A549 (cell line): ENCODE data around the gene ATP10A. TPM values are rescaled to one million over a fixed set of nuclear protein-coding genes. Genes with fewer than 3 reads are reported as not detected.

Source experiments
- ATAC-seq, 2 experiments: fragments of 200-7000 bp in 1 of 2; fragments of >200 bp in 1 of 2; cut with Nextera tagmentation in 1 of 2; cut with Tn5 transposase in 1 of 2; 3 replicates each; pipeline versions ENCODE4 v1.8.0 to v1.9.1; 2018 to 2020; ENCODE audit warnings: mild to moderate bottlenecking in 1 of 2, moderate library complexity in 1 of 2
- CTCF ChIA-PET: fragments of 300-600 bp; sonication (Branson Sonifier 250); formaldehyde crosslinking; extraction: SDS; loops from one replicate; lab custom pipeline; 2021; ENCODE audit warnings: antibody characterized with exemption, inconsistent platforms; lab: Yijun Ruan, JAX
- POLR2A ChIA-PET: fragments of 350-600 bp; formaldehyde crosslinking; extraction: SDS; loops from one replicate; lab custom pipeline; 2021; ENCODE audit warnings: antibody characterized with exemption, inconsistent platforms; lab: Yijun Ruan, JAX
- DNase-seq, 2 experiments: peaks; one replicate each; pipeline versions ENCODE4 v3.0.0 to v3.0.0-alpha.2; 2011 to 2016; ENCODE audit warnings: low read depth in 1 of 2, low spot score in 1 of 2
- FAIRE-seq: peaks from 2 replicates; lab custom pipeline; 2011; peaks lifted over from hg19 to GRCh38; lab: Jason Lieb, UNC
- H3K27ac ChIP-seq, 2 experiments: fragments of >200 bp; sonication (Bioruptor Twin); formaldehyde crosslinking; 3 replicates each; pipeline ENCODE4 v1.5.1; 2016 to 2017
- H3K4me1 ChIP-seq: fragments of >200 bp; sonication (Bioruptor Twin); formaldehyde crosslinking; 3 replicates; pipeline ENCODE4 v1.6.1; 2016
- H3K4me2 ChIP-seq: fragments of >200 bp; sonication (Bioruptor Twin); formaldehyde crosslinking; 3 replicates; pipeline ENCODE4 v1.6.1; 2016
- H3K4me3 ChIP-seq: fragments of >200 bp; sonication (Bioruptor Twin); formaldehyde crosslinking; 3 replicates; pipeline ENCODE4 v1.5.1; 2016
- H3K9me3 ChIP-seq: fragments of >200 bp; sonication (Bioruptor Twin); formaldehyde crosslinking; 3 replicates; pipeline ENCODE4 v1.6.1; 2016
- ATOH8 ChIP-seq: fragments of 250-450 bp; sonication (Bioruptor Pico); IDR thresholded peaks from 2 replicates; pipeline ENCODE4 v1.5.0; 2020; ENCODE audit warnings: low read depth, mild to moderate bottlenecking, moderate library complexity
- CEBPB ChIP-seq, 2 experiments: fragments of >200 bp in 1 of 2; sonication (Bioruptor Twin) in 1 of 2; formaldehyde crosslinking in 1 of 2; IDR thresholded peaks; 2 replicates each; pipeline ENCODE4 v1.6.1; 2012 to 2016
- CTCF ChIP-seq: fragments of >200 bp; sonication (Bioruptor Twin); formaldehyde crosslinking; IDR thresholded peaks from 3 replicates; pipeline ENCODE4 v1.5.1; 2016
- E2F6 ChIP-seq: IDR thresholded peaks from 2 replicates; pipeline ENCODE4 v1.6.1; 2012; ENCODE audit warnings: low read depth, borderline replicate concordance
- ELK1 ChIP-seq: fragments of 150-350 bp; IDR thresholded peaks from 2 replicates; pipeline ENCODE4 v1.6.1; 2014; ENCODE audit warnings: low read depth, mild to moderate bottlenecking, low read length
- FOSL2 ChIP-seq, 2 experiments: fragments of 450-650 bp in 1 of 2; fragments of >200 bp in 1 of 2; sonication (Bioruptor Twin) in 1 of 2; formaldehyde crosslinking; IDR thresholded peaks; 2 replicates each; pipeline versions ENCODE4 v1.5.0 to v1.6.1; 2016 to 2020; ENCODE audit warnings: mild to moderate bottlenecking in 1 of 2, moderate library complexity in 1 of 2
- HEYL ChIP-seq: fragments of 250-450 bp; sonication (Bioruptor Pico); IDR thresholded peaks from 2 replicates; pipeline ENCODE4 v1.8.0; 2021; ENCODE audit warnings: mild to moderate bottlenecking, moderate library complexity
- HOXB5 ChIP-seq: fragments of 250-450 bp; sonication (Bioruptor Pico); IDR thresholded peaks from 2 replicates; pipeline ENCODE4 v1.5.0; 2020; ENCODE audit warnings: mild to moderate bottlenecking, moderate library complexity
- KDM1A ChIP-seq: fragments of 200-600 bp; sonication (generic); IDR thresholded peaks from 2 replicates; pipeline ENCODE4 v1.6.1; 2016; ENCODE audit warnings: low read depth, mild to moderate bottlenecking
- KDM5A ChIP-seq: fragments of 200-600 bp; sonication (generic); IDR thresholded peaks from 2 replicates; pipeline ENCODE4 v1.6.1; 2016; ENCODE audit warnings: antibody characterized with exemption, mild to moderate bottlenecking
- MAFK ChIP-seq: fragments of 450-650 bp; IDR thresholded peaks from 2 replicates; pipeline ENCODE4 v1.6.1; 2014; ENCODE audit not compliant: partially characterized antibody
- NFE2L2 ChIP-seq: fragments of 150-350 bp; conservative IDR thresholded peaks from 2 replicates; pipeline ENCODE4 v1.6.1; 2014; ENCODE audit warnings: low read length
- RARB ChIP-seq: fragments of 250-450 bp; sonication (Bioruptor Pico); IDR thresholded peaks from 2 replicates; pipeline ENCODE4 v1.8.0; 2021; ENCODE audit warnings: mild to moderate bottlenecking, moderate library complexity
- RNF2 ChIP-seq: fragments of 200-600 bp; sonication (generic); IDR thresholded peaks from 2 replicates; pipeline ENCODE4 v1.6.1; 2016; ENCODE audit warnings: low read depth, mild to moderate bottlenecking, antibody characterized with exemption, moderate library complexity, borderline replicate concordance
- SMC3 ChIP-seq: fragments of >200 bp; sonication (Bioruptor Twin); formaldehyde crosslinking; IDR thresholded peaks from 3 replicates; pipeline ENCODE4 v1.6.1; 2018; ENCODE audit warnings: inconsistent platforms
- SREBF2 ChIP-seq: fragments of 450-650 bp; IDR thresholded peaks from 2 replicates; pipeline ENCODE4 v1.6.1; 2014; ENCODE audit warnings: mild to moderate bottlenecking, moderate library complexity
- USF2 ChIP-seq: fragments of 450-650 bp; IDR thresholded peaks from 2 replicates; pipeline ENCODE4 v1.6.1; 2014; ENCODE audit warnings: antibody characterized with exemption
- ZC3H11A ChIP-seq: fragments of 450-650 bp; IDR thresholded peaks from 2 replicates; pipeline ENCODE4 v1.6.1; 2014; ENCODE audit warnings: antibody characterized with exemption, mild to moderate bottlenecking
- WGBS: methylation state at CpG from one replicate; pipeline ENCODE4 v1.1.6; 2017; ENCODE audit errors: missing lambda C conversion rate; 5-methylcytosine and 5-hydroxymethylcytosine counted together
- polyA plus RNA-seq, 4 experiments: library from polyadenylated mRNA; depleted of rRNA in 3 of 4; stranded (reverse); fragments of >200 nt; fragmentation: RNase III in 1 of 4; extraction: RNeasy Plus Mini Kit Qiagen cat#74134 plus additional on column Dnase treatment in 1 of 4; gene quantifications; 2 replicates in 3 of 4; 3 replicates in 1 of 4; pipeline ENCODE4 v1.2.3, GENCODE V29; 2011 to 2017

Gene ATP10A
- polyA plus RNA-seq, 2 of the 4 experiments (the other 2 are of a cell fraction), result 5.9 to 7.6 TPM

GRCh38 chr15:25718169-25718536 lies 145.0 kb downstream of the ATP10A start (continued):
- TF ChIP-seq CTCF, result no peak
- TF ChIP-seq, all 56 proteins: peak for 0

DNA sequence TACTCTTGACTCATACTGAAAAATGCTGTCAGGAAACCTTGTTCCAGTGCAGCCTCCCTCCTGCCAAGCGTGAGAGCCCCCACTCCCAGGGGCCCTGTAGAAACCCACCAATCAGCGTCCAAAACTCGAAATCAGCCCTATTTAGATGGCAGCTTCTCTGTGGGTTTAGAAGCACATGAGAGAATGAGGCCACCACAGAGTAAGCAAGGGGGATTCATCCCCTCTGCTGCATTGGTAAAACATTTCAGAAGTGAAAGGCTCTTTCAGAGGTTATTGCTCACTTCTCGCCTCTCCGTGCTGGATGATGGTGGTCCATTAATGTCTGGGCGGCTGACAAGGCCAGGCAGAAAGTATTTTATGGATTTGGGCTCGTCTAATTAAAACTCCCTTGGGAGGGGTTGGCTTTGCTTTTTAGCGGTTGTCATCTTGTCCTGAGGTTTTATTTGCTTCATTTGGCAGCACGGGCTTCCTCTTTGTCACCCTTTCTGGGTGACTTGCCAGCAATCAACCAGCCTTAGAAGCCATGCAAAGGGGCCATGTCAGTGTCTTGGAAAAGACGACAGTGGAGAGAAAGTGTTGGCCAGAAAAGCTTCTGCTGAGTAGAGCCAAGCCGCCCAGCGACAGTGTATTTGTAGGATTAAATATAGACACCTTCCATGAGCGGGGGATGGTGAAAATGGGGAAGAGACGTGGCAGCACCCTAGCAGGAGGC lies 145.5 kb downstream of the ATP10A start:
- H3K27ac ChIP-seq, result no peak overlapping the region
- no peaks in the 10 kb centered on the region for H3K4me1 ChIP-seq
- DNase-seq, result no peak
- H3K9me3 ChIP-seq, result no peaks in the 10 kb centered on the region
- no peak for TF ChIP-seq ATOH8 (CRISPR knock-in tag)
- TF ChIP-seq ZC3H11A, result no peak
- TF ChIP-seq HOXB5 (CRISPR knock-in tag), result no peak
- TF ChIP-seq E2F6, result no peak
- no peak for TF ChIP-seq CEBPB (IDR thresholded peaks at IDR 0.05)
- no peak for TF ChIP-seq RNF2
- TF ChIP-seq RARB (CRISPR knock-in tag), result no peak
- TF ChIP-seq SREBF2, result no peak
- no peak for TF ChIP-seq FOSL2 (IDR thresholded peaks at IDR 0.05)
- no peak for TF ChIP-seq FOSL2 (CRISPR knock-in tag; IDR thresholded peaks at IDR 0.05)
- ChIA-PET POLR2A (no interaction called here), CTCF (interaction anchor here (2.4 kb wide), 1 partner anchor 8 kb away, joined by 6 read pairs; no protein-coding TSS in a partner anchor)
- no peak for ATAC-seq
- H3K4me2 ChIP-seq, result no peak overlapping the region
- 79% methylated on average over 14 of the region's 14 CpGs for WGBS
- no peak overlapping the region for H3K4me3 ChIP-seq
- no peak for FAIRE-seq

DNA sequence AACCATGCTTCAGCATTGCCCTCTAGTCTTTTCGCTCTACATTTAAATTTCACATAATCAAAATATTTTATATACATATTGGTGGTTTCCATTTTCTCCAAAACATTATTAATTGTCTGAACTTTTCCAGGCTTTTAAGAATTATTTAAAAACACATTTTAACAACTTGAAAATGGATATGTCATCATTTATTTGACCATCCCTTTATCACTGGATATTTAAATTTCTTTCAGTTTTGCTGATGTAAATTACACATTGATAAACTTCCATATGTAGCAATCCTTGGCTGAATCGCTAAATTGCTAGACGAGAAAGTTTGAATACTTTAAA lies 146.0 kb downstream of the ATP10A start:
- POLR2A ChIA-PET, result no interaction called here
- no peak for ATAC-seq
- Histone ChIP-seq H3K4me3 (no peak overlapping the region), H3K27ac (no peak overlapping the region)
- WGBS, result 81% methylated on average over 3 of the region's 3 CpGs
- peak; percentile 27 for TF ChIP-seq MAFK
- no peak for TF ChIP-seq KDM5A
- TF ChIP-seq, all 56 proteins: peak for 1
- no peaks in the 10 kb centered on the region for H3K4me1 ChIP-seq
- FAIRE-seq (no peak), DNase-seq (no peak)
- CTCF ChIA-PET, result no interaction called here
- no peaks in the 10 kb centered on the region for H3K9me3 ChIP-seq
- H3K4me2 ChIP-seq, result no peak overlapping the region

DNA sequence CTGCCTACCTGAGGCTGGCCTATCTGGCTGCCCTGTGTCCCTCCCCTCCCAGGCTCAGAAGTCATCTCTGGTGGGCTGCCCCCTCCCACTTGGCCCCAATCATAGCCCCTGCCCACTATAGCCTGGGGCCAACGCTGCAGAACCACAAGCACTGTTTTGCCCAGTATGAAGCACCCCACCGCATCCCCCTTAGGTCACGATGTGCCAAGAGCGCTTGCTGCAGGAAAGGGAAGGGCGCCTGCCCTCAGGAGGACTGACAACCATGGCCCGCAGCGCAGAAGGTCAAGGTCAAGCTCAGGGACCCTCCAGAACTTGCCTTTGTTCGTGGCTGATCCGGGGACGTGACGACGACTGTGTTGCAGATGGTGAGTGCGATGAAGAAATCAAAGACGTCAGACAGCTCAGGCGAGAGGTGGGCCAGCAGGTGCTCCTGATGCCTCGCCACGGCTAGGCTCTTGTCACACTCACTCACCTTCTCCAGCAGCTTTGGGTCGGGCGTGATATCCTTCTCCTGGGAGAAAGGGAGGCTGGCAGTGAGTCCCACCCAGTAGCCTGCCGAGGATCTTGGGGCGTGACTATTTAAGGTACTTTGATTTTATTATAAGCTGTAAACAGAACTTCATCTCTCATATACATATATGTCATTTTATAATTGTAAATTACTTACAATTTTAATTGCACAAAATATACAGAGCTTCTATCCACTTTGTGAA lies 146.6 kb downstream of the ATP10A start:
- 92% methylated on average over 16 of the region's 21 CpGs for WGBS
- FAIRE-seq, result no peak
- ChIA-PET CTCF (no interaction called here), POLR2A (no interaction called here)
- ATAC-seq, result no peak
- TF ChIP-seq NFE2L2 (no peak), MAFK (no peak), RARB (CRISPR knock-in tag) (no peak), FOSL2 (IDR thresholded peaks at IDR 0.05) (no peak), FOSL2 (CRISPR knock-in tag; IDR thresholded peaks at IDR 0.05) (no peak), KDM1A (no peak), ELK1 (no peak), HEYL (no peak), SMC3 (no peak), USF2 (no peak)
- TF ChIP-seq, all 56 proteins: peak for 0
- Histone ChIP-seq H3K4me1 (no peaks in the 10 kb centered on the region), H3K27ac (no peak overlapping the region), H3K4me2 (no peak overlapping the region), H3K4me3 (no peak overlapping the region), H3K9me3 (no peaks in the 10 kb centered on the region)
- DNase-seq, result no peak
